Stimulated activated CD4-positive, alpha-beta T cell treated with anti-CD3 and anti-CD28 coated beads, Interleukin-15, amount 100 ng/mL, for 1 hour (primary cell): ENCODE results near the gene ATG4B.
A peak's percentile ranks its signal among the peaks of the same experiment; 100 is the strongest.

ENCODE experiments used
- DNase-seq, 2 donors: peaks; one replicate each; pipeline ENCODE4 v3.0.0-alpha.2; 2020; ENCODE audit warnings: low read depth in 1 of 2, low spot score in 1 of 2

ATG4B gene

DNA sequence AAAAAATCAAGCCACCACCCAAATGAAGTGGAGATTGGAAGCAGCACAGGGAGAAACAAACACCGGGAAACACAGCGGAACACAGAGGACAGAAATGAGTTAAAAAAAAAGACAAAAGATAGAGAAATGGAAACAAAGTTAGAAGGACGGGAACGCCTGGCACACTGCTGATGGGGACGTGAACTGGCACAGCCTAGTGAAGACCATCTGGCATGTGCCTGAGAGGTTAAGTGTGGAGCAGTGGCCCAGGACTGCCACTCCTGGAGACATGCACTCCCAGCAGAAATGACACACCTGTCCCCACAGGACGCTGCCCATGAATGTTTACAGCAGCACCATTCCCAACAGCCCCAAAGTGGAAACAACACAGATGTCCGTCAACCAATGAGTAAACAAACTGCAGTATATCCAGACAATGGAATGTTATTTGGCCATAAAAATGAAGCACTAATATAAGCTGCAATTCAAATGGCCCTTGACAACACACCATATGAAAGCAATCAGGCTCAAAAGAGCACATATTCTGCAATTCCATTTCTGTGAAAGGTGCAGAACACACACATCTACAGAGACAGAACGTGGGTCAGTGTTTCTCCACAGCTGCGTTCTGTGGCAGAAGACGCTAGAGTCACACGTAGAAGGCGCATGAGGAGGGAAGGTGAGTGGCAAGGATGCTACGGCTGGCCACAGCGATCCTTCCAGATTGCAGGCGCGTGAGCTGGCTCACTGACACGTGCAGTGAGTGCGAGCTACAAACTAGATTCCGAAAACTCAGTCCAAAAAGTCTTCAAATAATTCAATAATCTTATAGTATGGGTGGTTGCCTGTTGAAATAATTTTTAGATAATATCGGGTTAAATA, 25.1 kb upstream of the ATG4B start:
- no peak for DNase-seq

DNA sequence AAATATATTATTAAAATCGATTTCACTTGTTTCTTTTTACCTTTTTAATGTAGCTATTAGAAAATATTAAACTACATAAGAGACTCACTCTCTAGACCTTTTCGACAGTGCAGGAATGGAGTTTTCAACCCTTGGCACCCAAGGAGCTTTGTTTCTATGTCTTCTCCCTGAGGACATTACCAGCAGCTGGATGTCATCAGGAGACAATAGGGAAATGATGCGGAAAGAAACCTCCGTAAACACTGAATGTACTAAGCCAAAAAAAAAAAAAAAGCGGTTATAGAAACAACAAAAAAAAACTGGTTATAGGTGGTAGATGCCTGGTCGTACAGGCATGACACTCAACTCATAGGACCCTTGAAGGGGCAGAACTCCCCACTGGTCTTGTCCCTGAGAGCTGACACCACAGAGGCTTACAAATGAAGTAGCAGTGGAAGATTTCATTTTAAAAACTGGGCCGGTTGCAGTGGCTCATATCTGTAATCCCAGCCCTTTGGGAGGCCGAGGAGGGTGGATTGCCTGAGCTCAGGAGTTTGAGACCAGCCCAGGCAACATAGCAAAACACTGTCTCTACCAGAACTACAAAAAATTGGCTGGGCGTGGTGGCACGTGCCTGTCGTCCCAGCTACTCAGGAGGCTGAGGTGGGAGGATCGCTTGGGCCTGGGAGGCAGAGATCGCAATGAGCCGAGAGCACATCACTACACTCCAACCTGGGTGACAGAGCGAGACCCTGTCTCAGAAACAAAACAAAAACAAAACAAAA, 24.3 kb upstream of the ATG4B start:
- no peak for DNase-seq

DNA sequence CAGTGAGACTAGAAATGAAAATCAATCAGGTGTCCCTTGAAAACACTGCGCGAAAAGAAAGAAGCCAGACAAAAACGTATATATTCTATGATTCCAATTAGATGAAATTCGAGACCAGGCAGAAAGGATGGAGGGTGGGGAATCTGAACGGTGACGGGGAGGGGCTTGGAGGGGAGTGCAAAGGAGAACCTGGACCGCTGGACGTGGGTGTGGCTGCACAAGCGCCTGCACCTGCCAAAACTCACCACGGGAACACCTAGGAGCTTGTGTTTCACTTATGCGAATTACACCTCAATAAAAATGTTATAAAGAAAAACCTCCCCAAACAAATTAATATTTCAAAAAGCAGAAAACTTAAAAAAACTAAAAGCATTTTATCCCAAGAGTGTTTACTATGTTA, 22.5 kb upstream of the ATG4B start:
- no peak for DNase-seq

DNA sequence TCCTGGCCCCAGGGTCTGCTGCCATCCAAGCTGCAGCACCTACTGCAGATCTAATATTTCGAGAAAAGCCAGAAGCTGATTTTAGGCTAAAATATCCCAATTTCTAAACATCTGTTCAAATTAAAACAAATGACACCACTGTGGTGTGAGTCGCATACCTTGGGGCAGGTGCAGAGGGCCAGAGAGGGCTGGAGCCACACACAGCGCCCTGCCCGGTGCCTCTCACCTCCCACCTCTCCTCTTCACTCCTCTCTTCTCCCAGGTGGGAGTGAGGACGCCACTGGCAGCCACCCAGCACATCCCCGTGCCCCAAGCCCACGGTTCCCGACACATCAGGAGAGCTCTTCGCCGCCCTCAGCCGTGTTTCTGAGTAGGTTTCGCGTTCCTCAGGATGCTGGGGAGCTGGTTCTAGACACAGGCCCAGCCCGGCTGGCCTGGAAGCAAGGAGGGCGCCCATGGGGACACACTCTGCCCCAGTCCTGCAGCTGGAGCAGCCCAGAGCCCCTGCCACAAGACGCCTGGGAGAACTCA, 21.9 kb upstream of the ATG4B start:
- no peak for DNase-seq

DNA sequence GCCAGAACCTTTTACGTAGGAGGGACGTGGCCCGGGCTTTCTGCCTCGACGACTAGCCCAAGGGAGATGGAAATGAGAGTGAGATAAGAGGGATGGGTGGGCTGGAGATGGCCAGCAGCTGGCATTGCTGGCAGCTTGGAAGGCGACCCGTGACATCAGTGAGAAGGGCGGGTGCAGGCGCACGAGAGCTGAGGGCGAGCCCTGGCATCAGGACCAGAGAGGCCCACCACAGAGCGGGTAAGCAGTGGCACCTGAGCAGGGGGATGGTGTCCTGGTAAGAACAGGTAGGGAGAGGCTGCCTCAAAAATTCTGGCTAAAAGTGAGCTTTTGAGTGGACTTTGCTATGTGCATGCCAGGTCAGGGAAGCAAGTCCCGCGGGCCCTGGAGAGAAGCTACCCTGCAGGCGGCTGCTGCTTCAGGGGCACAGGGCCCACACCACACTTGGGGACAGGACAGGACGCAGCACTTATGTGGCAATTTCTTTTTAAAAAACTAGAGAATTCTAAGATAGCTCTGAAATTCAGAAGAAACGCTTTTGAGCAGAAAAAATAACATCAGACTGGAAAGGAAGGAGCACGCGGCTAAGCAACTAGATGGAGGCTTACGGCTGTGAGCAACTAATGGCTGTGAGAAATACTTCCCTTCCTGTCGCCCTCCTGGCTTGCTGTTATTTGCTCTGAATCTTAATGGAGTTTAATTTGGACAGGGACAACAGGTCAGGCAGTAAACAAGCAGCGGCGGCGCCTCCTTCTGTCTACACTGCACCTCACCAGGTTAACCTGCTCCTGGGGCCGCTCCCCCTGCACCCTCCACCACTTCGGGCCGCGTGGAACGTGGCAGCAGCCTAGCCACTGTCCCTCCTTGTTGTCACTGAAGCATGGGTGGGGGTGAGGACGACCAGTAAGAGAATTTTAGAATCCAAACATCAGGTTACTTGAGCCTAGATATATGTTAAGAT, 21.0 kb upstream of the ATG4B start:
- no peak for DNase-seq

DNA sequence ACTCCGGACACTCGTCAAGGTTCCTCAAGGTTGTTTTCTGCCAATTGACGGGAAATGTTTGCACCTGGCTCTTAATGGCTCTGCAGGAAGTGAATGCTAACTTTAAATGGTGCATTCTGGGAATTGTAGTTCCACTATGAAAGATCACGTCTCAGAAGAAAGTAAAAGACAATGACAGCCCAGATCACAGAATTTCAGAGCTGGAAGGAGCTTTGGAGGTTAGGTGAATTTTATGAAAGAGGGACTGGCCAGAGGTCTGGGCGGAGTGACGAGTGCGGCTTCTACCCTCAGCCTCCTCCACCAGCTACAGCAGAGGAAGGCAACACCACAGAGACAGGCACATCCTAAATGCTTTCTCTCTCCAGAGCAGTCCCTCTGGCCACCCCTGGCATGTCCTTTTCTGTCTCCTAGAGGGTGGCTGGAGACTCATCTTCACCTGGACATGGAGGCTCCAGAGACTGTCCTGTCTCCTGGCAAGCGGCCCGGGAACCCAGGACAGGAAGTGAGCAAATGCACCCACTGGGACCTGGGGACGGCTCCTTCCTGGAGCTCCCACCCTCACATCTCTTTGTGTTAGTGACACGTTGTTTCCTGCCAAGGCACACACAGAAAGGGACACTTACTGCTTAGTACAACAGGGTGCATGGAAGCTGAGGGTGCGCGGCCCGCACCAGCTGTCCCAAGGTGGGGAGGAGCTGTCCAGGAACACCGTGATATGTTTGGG, 19.9 kb upstream of the ATG4B start:
- DNase-seq = no peak

DNA sequence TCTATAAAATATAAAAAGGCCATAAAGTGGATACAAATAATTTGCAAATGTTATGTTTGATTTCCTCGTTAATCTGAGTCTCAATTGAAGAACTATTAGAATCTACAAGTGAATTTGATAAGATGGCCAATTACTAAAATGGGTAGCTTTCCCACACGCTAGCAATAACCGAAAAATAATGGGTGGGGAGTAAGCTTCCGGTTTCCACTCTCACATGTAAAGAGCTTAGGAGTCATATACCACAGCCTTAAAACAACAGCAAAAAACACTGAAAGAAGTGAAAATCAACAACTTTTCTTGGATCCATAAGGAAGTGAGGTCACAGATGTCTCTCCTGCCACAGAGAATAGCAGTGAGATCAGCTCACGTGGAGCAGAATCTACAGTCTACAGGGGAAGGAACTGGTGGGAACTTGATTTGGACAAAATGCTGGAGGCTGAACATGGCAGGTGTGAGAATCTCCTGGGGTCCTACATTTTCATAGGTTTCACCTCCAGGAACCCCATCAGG, 19.1 kb upstream of the ATG4B start:
- DNase-seq = no peak

DNA sequence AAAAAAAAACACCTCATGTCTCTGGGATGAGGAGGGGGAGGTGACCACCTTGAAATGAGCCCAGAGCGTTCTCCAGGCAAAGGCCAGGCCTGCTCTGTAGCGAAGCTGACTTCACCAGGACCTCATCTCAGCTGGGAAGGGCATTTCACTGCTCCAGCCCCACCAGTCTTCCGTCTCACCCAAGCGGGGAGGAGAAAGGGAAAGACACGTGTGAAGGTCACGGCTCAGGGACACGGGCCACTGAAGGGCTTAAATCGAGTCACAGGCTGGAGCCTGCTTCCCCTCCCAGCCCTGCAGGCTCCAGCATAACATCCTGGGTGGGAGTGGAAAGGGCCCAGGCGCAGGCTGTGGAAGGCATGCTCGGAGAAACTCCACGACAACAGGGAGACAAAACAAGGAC, 18.7 kb upstream of the ATG4B start:
- no peak for DNase-seq

DNA sequence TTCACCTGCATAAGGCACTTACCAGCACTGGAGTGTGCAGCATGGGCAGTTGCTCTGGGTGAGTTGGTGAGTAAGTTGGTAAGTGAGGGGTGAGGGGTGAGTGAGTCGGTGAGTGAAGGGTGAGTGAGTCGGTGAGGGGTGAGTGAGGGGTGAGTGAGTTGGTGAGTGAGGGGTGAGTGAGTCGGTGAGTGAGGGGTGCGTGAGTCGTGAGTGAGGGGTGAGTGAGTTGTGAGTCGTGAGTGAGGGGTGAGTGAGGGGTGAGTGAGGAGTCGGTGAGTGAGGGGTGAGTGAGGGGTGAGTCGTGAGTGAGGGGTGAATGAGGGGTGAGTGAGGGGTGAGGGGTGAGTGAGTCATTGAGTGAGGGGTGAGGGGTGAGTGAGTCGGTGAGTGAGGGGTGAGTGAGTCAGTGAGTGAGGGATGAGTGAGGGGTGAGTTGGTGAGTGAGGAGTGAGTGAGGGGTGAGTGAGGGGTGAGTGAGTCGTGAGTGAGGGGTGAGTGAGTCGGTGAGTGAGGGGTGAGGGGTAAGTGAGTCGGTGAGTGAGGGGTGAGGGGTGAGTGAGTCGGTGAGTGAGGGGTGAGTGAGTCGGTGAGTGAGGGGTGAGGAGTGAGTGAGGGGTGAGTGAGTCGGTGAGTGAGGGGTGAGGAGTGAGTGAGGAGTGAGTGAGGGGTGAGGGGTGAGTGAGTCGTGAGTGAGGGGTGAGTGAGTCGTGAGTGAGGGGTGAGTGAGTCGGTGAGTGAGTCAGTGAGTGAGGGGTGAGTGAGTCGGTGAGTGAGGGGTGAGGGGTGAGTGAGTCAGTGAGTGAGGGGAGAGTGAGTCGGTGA, 17.7 kb upstream of the ATG4B start:
- DNase-seq = no peak

DNA sequence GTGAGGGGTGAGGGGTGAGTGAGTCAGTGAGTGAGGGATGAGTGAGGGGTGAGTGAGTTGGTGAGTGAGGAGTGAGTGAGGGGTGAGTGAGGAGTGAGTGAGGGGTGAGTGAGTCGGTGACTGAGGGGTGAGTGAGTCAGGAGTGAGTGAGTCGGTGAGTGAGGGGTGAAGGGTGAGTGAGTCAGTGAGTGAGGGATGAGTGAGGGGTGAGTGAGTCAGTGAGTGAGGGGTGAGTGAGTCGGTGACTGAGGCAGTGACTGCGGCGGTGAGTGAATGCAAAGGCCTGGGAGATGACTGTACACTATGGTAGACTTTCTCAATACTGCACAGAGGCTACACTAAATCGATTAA, 17.1 kb upstream of the ATG4B start:
- DNase-seq = peak in 1 of 2 donors; percentile 16

DNA sequence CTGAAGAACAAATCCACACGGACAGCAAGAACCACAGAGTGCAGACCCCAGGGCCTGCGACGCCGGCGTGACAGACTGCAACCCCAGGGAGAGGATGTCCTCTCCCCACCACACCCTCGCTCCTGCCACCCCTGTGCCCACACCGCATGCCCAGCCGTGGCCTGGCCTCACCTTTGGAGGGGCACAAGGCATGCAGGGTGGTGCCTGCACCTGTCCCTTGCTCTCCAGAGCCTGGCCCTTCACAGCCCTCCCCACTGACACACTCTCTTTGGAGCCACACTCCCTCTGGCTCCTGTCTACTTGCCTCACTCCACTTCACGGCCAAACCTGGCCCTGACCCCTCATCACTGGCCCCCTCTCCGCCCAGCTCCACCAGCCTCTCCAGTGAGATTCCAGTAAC, 9.8 kb upstream of the ATG4B start:
- DNase-seq = no peak

DNA sequence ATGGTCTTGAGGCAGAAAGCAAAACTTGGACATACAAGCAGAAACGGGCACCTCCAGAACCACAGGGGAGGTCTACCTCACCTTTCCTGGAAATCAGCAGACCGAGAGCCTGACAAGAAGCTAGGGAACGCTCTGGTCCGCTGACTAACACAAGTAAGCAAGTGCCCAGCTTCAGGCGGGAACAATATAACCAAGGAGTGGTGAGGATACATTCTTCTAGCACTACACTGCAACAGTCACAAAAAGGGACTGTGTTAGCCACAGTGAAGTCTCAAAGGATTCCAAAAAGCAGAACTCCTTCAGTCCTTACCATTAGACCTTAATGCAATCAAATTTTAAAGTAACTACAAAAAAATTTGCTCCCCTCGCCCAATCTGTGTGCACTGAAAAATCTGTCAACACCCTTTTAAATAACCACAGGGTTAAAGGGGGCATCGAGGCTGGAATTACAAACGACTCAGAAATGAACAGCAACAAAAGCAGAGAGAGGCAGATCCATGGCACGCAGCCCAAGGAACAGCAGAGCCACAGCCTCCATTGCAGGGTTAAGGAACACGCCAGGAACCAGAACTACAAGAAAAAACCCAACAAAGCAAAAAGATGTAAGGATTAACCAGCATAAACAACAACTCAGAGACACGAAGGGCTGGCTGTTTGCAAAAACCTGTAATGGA, 7.6 kb upstream of the ATG4B start:
- no peak for DNase-seq

DNA sequence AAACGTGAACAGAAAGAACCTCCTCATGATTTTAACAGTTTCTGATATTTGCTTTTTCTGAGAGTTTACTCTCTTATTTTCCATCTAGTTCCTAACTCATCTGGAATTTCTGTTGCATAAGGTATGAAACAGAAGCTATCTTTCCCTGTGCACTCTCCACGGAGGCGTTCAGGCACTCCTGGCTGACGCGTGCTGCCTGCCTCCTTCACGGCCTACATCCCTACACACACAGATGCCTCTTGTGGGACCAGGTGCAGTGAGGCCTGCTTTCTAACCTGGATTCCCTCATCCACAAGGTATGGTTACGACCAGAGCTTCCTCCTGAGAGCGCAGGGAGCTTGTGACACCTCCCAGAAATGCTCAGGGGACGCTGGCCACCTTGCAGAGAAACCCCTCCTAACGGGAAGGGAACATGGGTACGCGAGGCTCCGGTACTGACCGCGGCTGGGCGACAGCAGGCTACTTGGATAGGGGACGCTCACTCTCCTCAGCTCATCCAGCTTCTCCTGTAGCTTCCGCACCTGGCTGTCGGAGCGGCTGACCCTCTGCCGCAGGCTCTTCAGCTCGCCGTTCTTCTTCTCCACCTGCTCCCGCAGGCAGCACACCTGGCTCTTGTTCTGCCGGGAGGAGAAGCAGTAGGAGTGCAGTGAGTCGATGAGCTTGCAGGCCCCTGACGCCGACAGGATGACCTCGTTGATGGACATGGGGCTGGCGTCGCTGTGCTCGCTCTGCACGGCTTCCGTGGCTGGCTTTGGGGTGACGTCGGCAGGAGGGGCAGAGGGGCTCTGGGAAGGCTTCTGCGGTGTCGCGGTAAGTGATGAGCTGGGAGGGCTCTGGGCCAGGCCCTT, 4.8 kb upstream of the ATG4B start:
- no peak for DNase-seq

DNA sequence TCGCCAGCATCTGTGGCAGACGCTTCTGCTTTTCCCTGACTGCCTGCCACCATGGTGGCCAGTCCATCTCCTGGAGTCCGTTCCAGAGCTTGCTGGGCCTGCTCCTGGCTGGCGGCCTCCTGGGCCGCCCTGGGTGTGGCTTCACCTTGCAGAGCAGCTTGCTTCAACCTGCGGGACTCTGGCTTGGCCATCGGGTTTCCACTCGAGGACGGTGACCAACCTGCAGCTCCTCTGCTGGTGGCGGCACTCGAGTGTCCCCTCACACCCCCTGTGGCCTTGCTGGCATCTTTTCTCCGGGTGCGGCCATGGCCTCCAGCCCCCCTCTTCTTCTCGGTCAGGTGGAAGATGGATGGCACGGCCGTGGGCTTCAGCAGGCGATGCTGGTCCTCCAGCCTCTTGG, 3.9 kb upstream of the ATG4B start:
- DNase-seq = no peak

DNA sequence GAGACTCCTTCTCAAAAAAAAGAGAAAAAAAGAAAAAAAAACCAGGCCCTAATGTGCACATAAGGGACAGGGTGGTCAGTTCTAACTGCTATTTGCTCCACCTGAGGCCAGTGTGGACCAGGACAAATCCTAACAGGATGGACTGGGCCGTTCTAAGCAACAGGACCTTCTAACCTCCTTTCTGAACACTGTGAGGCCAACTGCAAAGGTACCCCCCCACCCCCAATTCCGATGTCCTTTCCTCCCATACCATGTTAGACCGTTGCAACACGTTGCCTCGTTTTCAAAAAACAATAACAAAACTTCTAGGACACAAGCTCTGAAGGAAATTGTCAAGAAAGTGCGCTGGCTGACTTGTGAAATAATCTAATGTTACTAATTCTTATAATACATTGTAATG, 1.7 kb upstream of the ATG4B start:
- DNase-seq = no peak

DNA sequence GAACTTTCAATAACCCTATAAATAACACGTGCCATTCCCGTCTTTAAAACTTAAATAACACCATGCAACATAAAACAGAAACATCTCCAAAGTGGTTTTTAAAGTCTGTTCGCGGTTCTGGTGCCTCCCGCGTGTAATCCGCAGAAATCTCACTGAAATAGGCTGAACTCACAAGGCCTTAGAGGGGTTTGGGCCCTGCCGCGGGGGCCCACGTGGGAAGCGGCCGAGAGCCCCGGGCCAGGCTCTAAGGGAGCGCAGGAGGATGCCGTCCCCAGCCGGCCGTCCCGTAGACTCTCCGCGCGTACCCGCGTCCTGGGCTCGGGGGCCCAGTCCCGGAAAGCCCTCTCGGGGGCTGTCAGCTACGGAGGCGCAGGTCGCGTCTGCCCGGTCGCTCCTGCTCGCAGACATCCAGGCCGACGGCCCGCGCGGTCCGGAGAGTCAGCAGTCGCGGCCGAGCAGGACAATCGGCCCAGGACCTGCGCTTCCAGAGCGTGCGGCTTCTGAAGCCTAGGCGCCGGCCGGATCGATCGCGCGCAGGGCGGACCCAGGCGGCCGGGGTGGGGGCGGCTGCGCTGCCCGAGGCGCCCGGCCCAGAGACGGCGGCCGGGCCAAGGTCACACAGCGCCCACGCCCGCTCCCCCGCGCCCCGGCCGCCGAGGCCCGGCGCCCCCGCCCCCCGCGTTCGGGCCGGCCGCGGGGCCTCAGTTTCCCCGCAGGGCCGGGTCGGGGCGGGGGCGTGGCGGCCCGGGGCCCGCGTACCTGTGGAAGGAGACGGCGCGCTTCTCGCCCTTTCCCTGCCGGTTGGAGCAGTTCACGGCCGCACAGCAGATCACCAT, 1.1 kb upstream of the ATG4B start:
- DNase-seq = peak in 1 of 2 donors; percentile 20
